Stimulated activated naive CD8-positive, alpha-beta T cell treated with anti-CD3 and anti-CD28 coated beads, Interleukin-15, amount 100 ng/mL, for 72 hours (primary cell): ENCODE results near the gene HOXB2.

ENCODE experiments used
- ATAC-seq: fragments of 150-1000 bp; cut with Tn5 transposase; 2 replicates; pipeline ENCODE4 v1.10.0; 2021; ENCODE audit warnings: mild to moderate bottlenecking, moderate library complexity
- DNase-seq, 2 donors: peaks; one replicate each; pipeline ENCODE4 v3.0.0; 2021 to 2022
- H3K27ac Mint-ChIP-seq, 2 donors: one replicate each; pipeline ENCODE4 v1.8.0; 2022; ENCODE audit warnings: mild to moderate bottlenecking in 2 of 2, mixed read lengths in 2 of 2, moderate library complexity in 2 of 2
- H3K27me3 Mint-ChIP-seq: one replicate; pipeline ENCODE4 v1.8.0; 2022; ENCODE audit warnings: mixed read lengths
- H3K4me1 Mint-ChIP-seq: one replicate; pipeline ENCODE4 v1.8.0; 2022; ENCODE audit warnings: mild to moderate bottlenecking, mixed read lengths
- H3K4me3 Mint-ChIP-seq, 2 donors: one replicate each; pipeline ENCODE4 v1.8.0; 2022; ENCODE audit warnings: mild to moderate bottlenecking in 2 of 2, mixed read lengths in 2 of 2, moderate library complexity in 1 of 2
- H3K9me3 Mint-ChIP-seq, 2 donors: one replicate each; pipeline ENCODE4 v1.8.0; 2022; ENCODE audit warnings: mixed read lengths in 2 of 2

HOXB2 gene

GRCh38 chr17:48586355-48587258 lies 41.7 kb upstream of the HOXB2 start:
- Mint-ChIP-seq H3K4me1 (peaks cover 59% of the 10 kb centered on the region), H3K9me3 (no peaks in the 10 kb centered on the region), H3K27ac (no peak overlapping the region), H3K27me3 (peaks cover 100% of the 10 kb centered on the region), H3K4me3 (peak overlapping the region; percentile 87 to 92)
- peak; percentile 39 for ATAC-seq
- DNase-seq = peak in 1 of 2 donors; percentile 42

- ATAC-seq = no peak
- no peak overlapping the region for H3K27ac Mint-ChIP-seq
- peak overlapping the region in 1 of 2 donors; percentile 22 for H3K4me3 Mint-ChIP-seq
- peaks cover 100% of the 10 kb centered on the region for H3K27me3 Mint-ChIP-seq
- H3K4me1 Mint-ChIP-seq = peaks cover 71% of the 10 kb centered on the region
- no peak for DNase-seq
- H3K9me3 Mint-ChIP-seq = no peaks in the 10 kb centered on the region
Measured at GRCh38 chr17:48584223-48584741, 39.4 kb upstream of the HOXB2 start.

DNA sequence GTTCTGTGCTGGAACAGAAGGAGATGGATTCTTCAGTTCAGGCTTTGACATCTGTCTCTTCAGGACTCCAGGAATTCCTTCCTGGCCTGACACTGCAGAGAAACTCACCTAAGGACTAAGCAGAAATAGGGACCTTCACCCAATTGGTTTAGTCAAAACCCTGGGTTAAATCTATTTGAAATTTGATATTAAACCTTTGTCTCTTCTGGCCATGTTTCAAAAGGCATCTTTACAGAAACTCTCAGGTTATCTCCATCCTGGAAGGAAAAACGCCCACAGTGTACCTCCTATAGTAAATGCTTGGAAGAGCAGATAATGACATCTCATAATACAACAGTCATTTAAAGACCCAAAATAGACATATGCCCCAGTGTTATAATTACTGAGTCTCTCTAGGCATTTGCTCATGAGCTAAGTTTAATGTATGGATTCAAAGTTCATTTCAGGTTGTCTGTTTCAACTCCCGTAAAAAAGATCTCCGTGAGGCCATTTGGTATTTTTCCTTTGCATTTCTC lies 38.9 kb upstream of the HOXB2 start:
- no peak overlapping the region for H3K4me3 Mint-ChIP-seq
- H3K4me1 Mint-ChIP-seq = peaks cover 75% of the 10 kb centered on the region
- ATAC-seq = no peak
- H3K9me3 Mint-ChIP-seq = no peaks in the 10 kb centered on the region
- DNase-seq = no peak
- H3K27me3 Mint-ChIP-seq = peaks cover 100% of the 10 kb centered on the region
- H3K27ac Mint-ChIP-seq = no peak overlapping the region

DNA sequence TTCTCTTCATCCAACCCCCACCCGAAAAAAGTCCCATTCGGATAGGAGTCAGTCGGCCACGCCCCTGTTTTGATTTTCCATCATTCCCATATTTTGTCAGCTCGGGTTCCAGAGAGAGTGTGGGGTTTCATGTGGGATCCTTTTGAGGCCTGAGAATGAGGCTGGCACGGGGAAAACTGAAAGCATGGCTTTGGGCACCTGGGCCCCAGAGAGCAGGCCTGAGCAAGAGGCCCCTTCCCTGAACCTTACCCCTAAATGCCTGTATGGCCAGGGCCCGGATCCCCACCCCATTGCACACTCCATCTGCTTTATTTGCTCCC lies 37.8 kb upstream of the HOXB2 start:
- peaks cover 94% of the 10 kb centered on the region for H3K27me3 Mint-ChIP-seq
- H3K9me3 Mint-ChIP-seq = no peaks in the 10 kb centered on the region
- peak overlapping the region; percentile 66 to 77 for H3K4me3 Mint-ChIP-seq
- no peak for ATAC-seq
- DNase-seq = no peak
- H3K4me1 Mint-ChIP-seq = peaks cover 76% of the 10 kb centered on the region
- H3K27ac Mint-ChIP-seq = peak overlapping the region in 1 of 2 donors; percentile 9

DNA sequence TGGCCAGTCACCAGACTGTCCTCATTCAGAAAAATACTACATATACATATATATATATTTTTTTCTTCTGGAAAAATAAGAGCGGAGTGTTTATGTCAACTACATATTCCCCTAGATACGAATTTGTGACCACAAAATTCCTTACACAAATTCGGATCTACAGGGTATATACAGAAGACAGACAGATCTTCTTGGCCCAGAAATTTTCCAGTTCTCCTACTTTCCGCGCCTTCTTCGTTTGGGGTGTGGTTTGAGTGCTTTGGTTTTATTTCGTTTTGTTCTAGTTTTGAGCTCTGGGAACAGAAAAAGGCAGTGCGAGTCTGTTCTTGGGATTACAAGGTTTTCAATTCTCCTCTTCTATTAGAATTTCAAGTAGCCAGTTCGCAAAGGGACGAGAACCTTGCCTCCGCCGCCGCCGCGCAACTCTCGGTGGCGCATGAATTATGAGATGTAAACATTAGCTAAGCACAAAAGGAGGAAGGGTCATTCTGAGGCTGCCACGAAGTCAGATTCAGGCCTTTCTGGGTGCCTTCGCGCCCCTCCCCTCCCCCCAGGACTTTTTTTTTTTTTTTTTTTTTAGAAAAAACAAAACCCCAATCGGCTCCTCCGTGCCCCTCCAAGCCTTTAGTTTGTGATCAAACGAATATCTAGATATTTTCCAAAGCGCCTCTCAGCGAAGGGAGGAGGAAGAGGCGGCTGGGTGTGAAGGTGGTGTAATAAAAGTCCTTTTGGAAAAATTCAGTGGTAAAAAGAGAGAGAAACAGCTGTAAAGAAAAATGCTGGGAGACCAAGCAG lies 35.0 kb upstream of the HOXB2 start:
- H3K4me3 Mint-ChIP-seq = peak overlapping the region; percentile 64 to 94
- H3K27me3 Mint-ChIP-seq = peaks cover 73% of the 10 kb centered on the region
- H3K27ac Mint-ChIP-seq = no peak overlapping the region
- no peak for ATAC-seq
- peaks cover 74% of the 10 kb centered on the region for H3K4me1 Mint-ChIP-seq
- no peaks in the 10 kb centered on the region for H3K9me3 Mint-ChIP-seq
- no peak for DNase-seq

DNA sequence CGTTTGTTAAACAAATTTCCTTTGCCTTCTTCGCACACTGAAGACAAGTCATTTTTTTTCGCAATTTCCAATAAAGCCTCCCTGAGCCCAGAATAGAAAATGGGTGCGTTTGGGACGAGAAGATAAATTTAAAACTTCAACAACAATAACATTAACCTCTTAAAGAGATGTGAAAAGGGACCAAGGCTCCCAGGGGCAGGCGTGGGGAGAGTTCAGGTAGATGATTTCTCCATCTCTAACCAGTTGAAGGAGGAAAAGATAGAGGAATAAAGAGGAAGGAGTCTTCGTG lies 34.5 kb upstream of the HOXB2 start:
- H3K27me3 Mint-ChIP-seq = peaks cover 71% of the 10 kb centered on the region
- no peaks in the 10 kb centered on the region for H3K9me3 Mint-ChIP-seq
- H3K27ac Mint-ChIP-seq = no peak overlapping the region
- no peak for DNase-seq
- H3K4me3 Mint-ChIP-seq = peak overlapping the region; percentile 93 to 94
- ATAC-seq = no peak
- H3K4me1 Mint-ChIP-seq = peaks cover 70% of the 10 kb centered on the region

- DNase-seq = no peak
- Mint-ChIP-seq H3K27me3 (peaks cover 71% of the 10 kb centered on the region), H3K9me3 (no peaks in the 10 kb centered on the region), H3K27ac (peak overlapping the region; percentile 50 to 85), H3K4me1 (peaks cover 70% of the 10 kb centered on the region), H3K4me3 (peak overlapping the region; percentile 93 to 94)
- ATAC-seq = peak; percentile 77
Measured at GRCh38 chr17:48578616-48579470, 33.9 kb upstream of the HOXB2 start.

- peaks cover 69% of the 10 kb centered on the region for H3K4me1 Mint-ChIP-seq
- peak within 1 kb of the TSS; percentile 93 to 94 for H3K4me3 Mint-ChIP-seq
- DNase-seq (peak in 1 of 2 donors; percentile 58), ATAC-seq (peak; percentile 73)
- H3K27me3 Mint-ChIP-seq = peaks cover 64% of the 10 kb centered on the region
- H3K27ac Mint-ChIP-seq = peak within 1 kb of the TSS; percentile 85 to 89
- no peaks in the 10 kb centered on the region for H3K9me3 Mint-ChIP-seq
Measured at GRCh38 chr17:48577946-48578615, 33.2 kb upstream of the HOXB2 start, which contains the start of gene HOXB4. Gene HOXB4 (minus strand): TSS chr17:48578350. CDS start chr17:48578319, 31 bp downstream.

DNA sequence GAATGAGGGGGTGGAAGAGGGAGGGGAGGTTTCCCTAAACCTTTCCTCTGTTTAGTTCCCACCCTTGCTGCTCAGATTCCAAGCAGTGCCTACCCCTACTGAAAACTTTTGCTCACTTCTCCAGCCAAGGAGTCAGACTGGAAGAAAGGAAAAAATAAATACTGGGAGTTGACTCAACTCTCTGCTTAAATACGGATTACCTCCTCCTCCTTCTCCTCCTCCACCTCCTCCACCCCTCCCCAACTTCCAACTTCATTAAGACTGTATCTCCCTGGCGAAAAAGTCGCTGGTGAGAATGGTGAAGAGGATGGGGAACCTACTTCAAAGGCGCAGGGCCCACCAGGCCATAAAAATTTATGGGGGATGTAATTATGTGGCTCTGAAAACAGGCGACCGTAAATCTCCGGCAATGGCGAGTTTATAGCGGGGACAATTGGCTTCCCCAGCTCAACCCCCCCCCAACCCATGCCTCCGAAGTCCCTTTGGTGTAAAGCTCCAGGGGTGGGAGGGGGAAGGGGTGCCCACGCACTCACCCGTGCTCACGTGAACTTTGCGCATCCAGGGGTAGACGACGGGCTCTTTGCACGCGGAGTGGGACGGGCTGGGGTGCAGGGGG lies 32.5 kb upstream of the HOXB2 start:
- no peak for DNase-seq
- Mint-ChIP-seq H3K4me3 (peak overlapping the region; percentile 74 to 75), H3K4me1 (peaks cover 62% of the 10 kb centered on the region), H3K9me3 (no peaks in the 10 kb centered on the region), H3K27ac (peak overlapping the region; percentile 54 to 56), H3K27me3 (peaks cover 58% of the 10 kb centered on the region)
- peak; percentile 28 for ATAC-seq

GRCh38 chr17:48576479-48577309 lies 31.8 kb upstream of the HOXB2 start:
- H3K27ac Mint-ChIP-seq = no peak overlapping the region
- peak overlapping the region; percentile 74 to 75 for H3K4me3 Mint-ChIP-seq
- H3K4me1 Mint-ChIP-seq = peaks cover 55% of the 10 kb centered on the region
- H3K9me3 Mint-ChIP-seq = no peaks in the 10 kb centered on the region
- ATAC-seq (no peak), DNase-seq (no peak)
- H3K27me3 Mint-ChIP-seq = peaks cover 50% of the 10 kb centered on the region

GRCh38 chr17:48575673-48576478 lies 31.0 kb upstream of the HOXB2 start:
- H3K27me3 Mint-ChIP-seq = peaks cover 42% of the 10 kb centered on the region
- H3K4me3 Mint-ChIP-seq = no peak overlapping the region
- H3K4me1 Mint-ChIP-seq = peaks cover 47% of the 10 kb centered on the region
- ATAC-seq = no peak
- no peak for DNase-seq
- no peaks in the 10 kb centered on the region for H3K9me3 Mint-ChIP-seq
- H3K27ac Mint-ChIP-seq = peak overlapping the region in 1 of 2 donors; percentile 16

DNA sequence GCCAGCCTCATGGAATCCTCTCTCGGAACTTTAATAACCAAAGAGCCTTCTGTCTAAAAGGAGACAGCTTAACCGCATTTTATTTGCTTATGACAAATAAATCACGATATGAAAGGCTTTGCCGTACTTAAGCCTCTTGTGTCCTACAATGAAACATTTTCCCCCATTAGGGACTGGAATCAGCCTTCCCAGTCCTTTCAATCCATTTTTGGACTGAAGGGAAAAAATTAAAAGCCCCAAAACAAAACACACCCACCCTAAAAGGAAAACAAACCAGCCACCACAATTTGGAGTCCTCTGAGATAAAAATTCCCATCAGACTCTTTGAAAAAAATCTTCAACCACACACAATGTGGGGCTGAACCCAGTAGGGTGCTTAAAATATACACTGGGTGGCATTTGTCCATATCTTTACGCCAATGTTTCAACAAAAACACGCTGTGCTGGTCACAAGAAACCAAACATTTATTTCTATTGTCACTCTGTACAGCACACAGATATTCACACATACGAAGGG lies 30.2 kb upstream of the HOXB2 start:
- Mint-ChIP-seq H3K4me3 (no peak overlapping the region), H3K27ac (no peak overlapping the region), H3K27me3 (peaks cover 35% of the 10 kb centered on the region), H3K4me1 (peaks cover 39% of the 10 kb centered on the region), H3K9me3 (no peaks in the 10 kb centered on the region)
- ATAC-seq (no peak), DNase-seq (no peak)
